Measurements from ENCODE around the gene CSMD2.

CSMD2 gene

GRCh38 chr1:33482412-33482811, 682.6 kb downstream of the CSMD2 start:
- DNase-seq (ENCODE audit: low read depth), result no peak

GRCh38 chr1:33477451-33477850, 687.6 kb downstream of the CSMD2 start:
- DNase-seq (ENCODE audit: low read depth), result no peak

GRCh38 chr1:33473900-33474299, 691.1 kb downstream of the CSMD2 start:
- peak; percentile 39 for DNase-seq (ENCODE audit: low read depth)

GRCh38 chr1:33472269-33472980, 692.6 kb downstream of the CSMD2 start, which contains the start of gene ZSCAN20:
ZSCAN20 (plus strand) TSS chr1:33472645; CDS start chr1:33479289, 6,644 bp downstream.
- DNase-seq (ENCODE audit: low read depth), result peak; percentile 99

GRCh38 chr1:33471416-33471815, 693.6 kb downstream of the CSMD2 start:
- DNase-seq (ENCODE audit: low read depth), result no peak

GRCh38 chr1:33470495-33471012, 694.5 kb downstream of the CSMD2 start:
- peak; percentile 89 for DNase-seq (ENCODE audit: low read depth)

- DNase-seq (ENCODE audit: low read depth), result no peak
These were observed 695.3 kb downstream of the CSMD2 start for GRCh38 chr1:33469691-33470090.

- no peak for DNase-seq (ENCODE audit: low read depth)
These were observed 696.1 kb downstream of the CSMD2 start for GRCh38 chr1:33468967-33469366.

GRCh38 chr1:33468531-33468930, 696.5 kb downstream of the CSMD2 start:
- DNase-seq (ENCODE audit: low read depth), result peak; percentile 30

- no peak for DNase-seq (ENCODE audit: low read depth)
These were observed 697.0 kb downstream of the CSMD2 start for GRCh38 chr1:33468011-33468410.

GRCh38 chr1:33466159-33466558, 698.9 kb downstream of the CSMD2 start:
- no peak for DNase-seq (ENCODE audit: low read depth)

- no peak for DNase-seq (ENCODE audit: low read depth)
These were observed 699.7 kb downstream of the CSMD2 start for GRCh38 chr1:33465316-33465715.

GRCh38 chr1:33464552-33464951, 700.5 kb downstream of the CSMD2 start:
- DNase-seq (ENCODE audit: low read depth), result no peak

Measured in ELR (cell line).